Measurements from ENCODE around the gene WDR33.

- TF ChIP-seq EZH2 (IDR thresholded peaks at IDR 0.05; ENCODE audit: insufficient read depth, poor library complexity, severe bottlenecking) (no peak), EZH2phosphoT487 (IDR thresholded peaks at IDR 0.05; ENCODE audit: insufficient read depth, low read depth) (no peak)
These were observed 120.3 kb downstream of the WDR33 start for GRCh38 chr2:127690696-127691095.

Measured in GM23248 (cell line).